HepG2 (cell line): ENCODE data around the gene PIEZO2. TPM values are rescaled to one million over a fixed set of nuclear protein-coding genes. Genes with fewer than 3 reads are reported as not detected.

Source experiments
- ATAC-seq: fragments of 200-7000 bp; cut with Tn5 transposase; 3 replicates; pipeline ENCODE4 v1.9.1; 2020; ENCODE audit warnings: mild to moderate bottlenecking, moderate library complexity
- BruUV-seq: library from RNA; stranded (reverse); fragments of 400-500 nt; replicated peaks from 2 replicates; lab custom pipeline; 2021; lab: Mats Ljungman, UMichigan
- CTCF ChIA-PET: fragments of 300-600 bp; formaldehyde crosslinking; extraction: SDS; loops from one replicate; lab custom pipeline; 2021; ENCODE audit warnings: low total read pairs, inconsistent platforms, low intra/inter-chr PET ratio; lab: Yijun Ruan, JAX
- POLR2A ChIA-PET: fragments of 350-600 bp; sonication (Branson Sonifier 250); formaldehyde crosslinking; loops from one replicate; lab custom pipeline; 2020; ENCODE audit warnings: antibody characterized with exemption, inconsistent platforms; lab: Yijun Ruan, JAX
- DNase-seq: peaks from one replicate; pipeline ENCODE4 v3.0.0-alpha.2; 2015; ENCODE audit warnings: low spot score
- FAIRE-seq: peaks from 3 replicates; lab custom pipeline; 2011; peaks lifted over from hg19 to GRCh38; lab: Jason Lieb, UNC
- H2AFZ ChIP-seq: one replicate; pipeline ENCODE4 v1.6.1; 2011; ENCODE audit warnings: low read length, inconsistent platforms
- H3K27ac ChIP-seq: fragments of 300-600 bp; 3 replicates; pipeline ENCODE4 v1.8.0; 2011; ENCODE audit warnings: mixed run types, mild to moderate bottlenecking, mixed read lengths, low read length, inconsistent platforms; ENCODE audit not compliant: insufficient read depth; ENCODE audit errors: extremely low read length
- H3K27me3 ChIP-seq, 2 experiments: fragments of 200-600 bp in 1 of 2; 2 replicates in 1 of 2; 3 replicates in 1 of 2; pipeline versions ENCODE4 v1.6.0 to v1.8.0; 2011; ENCODE audit warnings: low read length in 2 of 2, mild to moderate bottlenecking in 2 of 2, moderate library complexity in 2 of 2, inconsistent platforms in 1 of 2; ENCODE audit not compliant: insufficient read depth in 2 of 2, control insufficient read depth in 1 of 2
- H3K36me3 ChIP-seq, 2 experiments: fragments of 200-600 bp in 1 of 2; replicated peaks in 1 of 2; 2 replicates in 1 of 2; 3 replicates in 1 of 2; pipeline versions ENCODE4 v1.5.1 to v1.8.0; 2011; ENCODE audit warnings: low read length in 2 of 2, inconsistent platforms in 1 of 2; ENCODE audit not compliant: insufficient read depth in 2 of 2, control insufficient read depth in 1 of 2
- H3K4me1 ChIP-seq: 2 replicates; pipeline ENCODE4 v1.5.1; 2012; ENCODE audit warnings: low read length, inconsistent platforms; ENCODE audit not compliant: insufficient read depth
- H3K4me2 ChIP-seq: 2 replicates; pipeline ENCODE4 v1.6.0; 2011; ENCODE audit warnings: low read depth, low read length, inconsistent platforms
- H3K4me3 ChIP-seq, 3 experiments: fragments of 200-600 bp in 1 of 3; sonication (generic), shearing (Covaris generic) in 1 of 3; replicated peaks in 1 of 3; 2 replicates each; pipeline ENCODE4 v1.5.1; 2011 to 2016; ENCODE audit warnings: low read length in 3 of 3, inconsistent platforms in 2 of 3, low read depth in 2 of 3, mild to moderate bottlenecking in 2 of 3, control low read depth in 1 of 3, mixed read lengths in 1 of 3; ENCODE audit not compliant: insufficient read depth in 1 of 3
- H3K79me2 ChIP-seq: one replicate; pipeline ENCODE4 v1.6.1; 2011; ENCODE audit warnings: low read length, inconsistent platforms; ENCODE audit not compliant: insufficient read depth
- H3K9ac ChIP-seq: 2 replicates; pipeline ENCODE4 v1.6.0; 2011; ENCODE audit warnings: mild to moderate bottlenecking, low read depth, low read length, inconsistent platforms; ENCODE audit not compliant: insufficient read depth
- H3K9me3 ChIP-seq: 2 replicates; pipeline ENCODE4 v1.5.1; 2012; ENCODE audit warnings: mild to moderate bottlenecking, low read length
- H4K20me1 ChIP-seq: 2 replicates; pipeline ENCODE4 v1.6.0; 2011; ENCODE audit warnings: inconsistent platforms, mild to moderate bottlenecking, low read length, moderate library complexity; ENCODE audit not compliant: insufficient read depth
- GPBP1L1 ChIP-seq: sonication (generic); formaldehyde crosslinking; IDR thresholded peaks from 2 replicates; pipeline ENCODE4 v1.5.0; 2020; ENCODE audit warnings: mild to moderate bottlenecking, missing genetic modification reagents
- HOXA3 ChIP-seq: sonication (generic); formaldehyde crosslinking; IDR thresholded peaks from 2 replicates; pipeline ENCODE4 v1.5.0; 2020; ENCODE audit warnings: missing genetic modification reagents
- SOX5 ChIP-seq: IDR thresholded peaks from 2 replicates; pipeline ENCODE4 v1.6.1; 2016; ENCODE audit warnings: borderline replicate concordance
- SPEN ChIP-seq: sonication (generic); formaldehyde crosslinking; IDR thresholded peaks from 2 replicates; pipeline ENCODE4 v1.5.1; 2020; ENCODE audit warnings: low read depth, mild to moderate bottlenecking, missing genetic modification reagents
- YY1 ChIP-seq: IDR thresholded peaks from 2 replicates; pipeline ENCODE4 v1.6.1; 2011; ENCODE audit warnings: low read length, low read depth, moderate library complexity, mild to moderate bottlenecking; ENCODE audit not compliant: insufficient read depth, insufficient replicate concordance
- ZBTB14 ChIP-seq: sonication (generic); formaldehyde crosslinking; IDR thresholded peaks from 2 replicates; pipeline ENCODE4 v1.4.0; 2020; ENCODE audit warnings: missing genetic modification reagents
- ZFP36L1 ChIP-seq: sonication (generic); formaldehyde crosslinking; IDR thresholded peaks from 2 replicates; pipeline ENCODE4 v1.8.0; 2022; ENCODE audit warnings: mild to moderate bottlenecking, missing genetic modification reagents, moderate library complexity
- ZNF20 ChIP-seq: sonication (generic); formaldehyde crosslinking; IDR thresholded peaks from 2 replicates; pipeline ENCODE4 v1.4.0; 2020; ENCODE audit warnings: mild to moderate bottlenecking, moderate library complexity, missing genetic modification reagents
- ZNF691 ChIP-seq: sonication (generic); formaldehyde crosslinking; IDR thresholded peaks from 2 replicates; pipeline ENCODE4 v1.4.0; 2020; ENCODE audit warnings: missing genetic modification reagents, low read depth, mild to moderate bottlenecking, borderline replicate concordance
- ZSCAN20 ChIP-seq: sonication (generic); formaldehyde crosslinking; IDR thresholded peaks from 2 replicates; pipeline ENCODE4 v1.4.0; 2020; ENCODE audit warnings: missing genetic modification reagents, mild to moderate bottlenecking, borderline replicate concordance
- WGBS: methylation state at CpG from one replicate; pipeline ENCODE4 v1.1.6; 2017; ENCODE audit warnings: low lambda C conversion rate; 5-methylcytosine and 5-hydroxymethylcytosine counted together
- in situ Hi-C: cut with HindIII; loops from 2 replicates; pipeline ENCODE4 v1.10.0; 2017; ENCODE audit warnings: low pct_unique_long_range_greater_than_20kb; ENCODE audit not compliant: extremely low pct_ligation_motif_present
- intact Hi-C: fragments of 100-400 bp; cut with micrococcal nuclease; formaldehyde crosslinking; loops from one replicate; pipeline ENCODE4 v1.10.0; 2022; ENCODE audit not compliant: unreplicated experiment
- polyA plus RNA-seq, 8 experiments: library from polyadenylated mRNA; depleted of rRNA in 3 of 8; stranded (reverse) in 7 of 8; unstranded in 1 of 8; fragments of >200 nt; fragmentation: Illumina TruSeq in 4 of 8; extraction: Trizol in 4 of 8; gene quantifications; 2 replicates each; pipeline versions ENCODE4 v1.2.1 to v1.2.3, GENCODE V29; 2011 to 2016; ENCODE audit warnings: low read depth in 4 of 8, missing spikeins in 1 of 8, mixed read lengths in 1 of 8; ENCODE audit not compliant: insufficient read depth in 1 of 8
- total RNA-seq, 5 experiments: library from RNA; depleted of rRNA; stranded (reverse); fragments of >200 nt; fragmentation: Illumina TruSeq; extraction: Trizol; gene quantifications; 2 replicates each; pipeline ENCODE4 v1.2.3, GENCODE V29; 2016; ENCODE audit warnings: low read depth in 1 of 5

The PIEZO2 gene
- total and polyA plus RNA-seq, 2 of the 13 experiments (the other 11 are each of a cell fraction or from before 2014, with no cell fraction given), result 15.2 to 27.2 TPM

GRCh38 chr18:11110509-11110908 lies 38.9 kb downstream of the PIEZO2 start:
- Histone ChIP-seq H3K79me2 (no peaks in the 10 kb centered on the region), H3K27me3 (no peaks in the 10 kb centered on the region), H2AFZ (no peak overlapping the region), H3K4me2 (no peak overlapping the region), H4K20me1 (no peaks in the 10 kb centered on the region), H3K4me3 (no peak overlapping the region), H3K4me1 (peaks cover 41% of the 10 kb centered on the region), H3K9me3 (no peaks in the 10 kb centered on the region), H3K27ac (no peak overlapping the region), H3K36me3 (no peaks in the 10 kb centered on the region)
- in situ Hi-C loops, result loop anchor here (10.0 kb wide), 1 partner anchor 66 kb away; no protein-coding TSS in a partner anchor
- 95% methylated on average over 12 of the region's 16 CpGs for WGBS
- intact Hi-C loops, result loop anchor here (5.0 kb wide), 1 partner anchor 37 kb away; the partner anchor contains the start of gene PIEZO2
- CTCF ChIA-PET, result no interaction called here
- FAIRE-seq (no peak), DNase-seq (no peak), ATAC-seq (no peak)
- POLR2A ChIA-PET, result no interaction called here
- no TSS peak for BruUV-seq
- TF ChIP-seq SPEN, result no peak
- TF ChIP-seq HOXA3 (CRISPR knock-in tag), result no peak
- TF ChIP-seq ZBTB14, result no peak
- no peak for TF ChIP-seq SOX5
- TF ChIP-seq GPBP1L1 (CRISPR knock-in tag), result no peak
- no peak for TF ChIP-seq ZNF20 (CRISPR knock-in tag)
- TF ChIP-seq ZFP36L1 (CRISPR knock-in tag), result no peak
- no peak for TF ChIP-seq ZSCAN20 (CRISPR knock-in tag)
- no peak for TF ChIP-seq YY1
- no peak for TF ChIP-seq ZNF691 (CRISPR knock-in tag)
- TF ChIP-seq, all 625 proteins: peak for 0
- H3K9ac ChIP-seq, result no peak overlapping the region
